GM13977 (cell line): ENCODE data around the gene TGIF2.
A peak's percentile ranks its signal among the peaks of the same experiment; 100 is the strongest.
"Not testable (repeated sequence)": the region's sequence is repeated elsewhere in the genome, so short reads cannot be mapped to it uniquely, and the experiment has no call there.

Source experiments
- DNase-seq: peaks from one replicate; pipeline ENCODE4 v3.0.0; 2012; ENCODE audit warnings: low spot score
- CTCF ChIP-seq: IDR thresholded peaks from 2 replicates; pipeline ENCODE4 v1.5.1; 2012; ENCODE audit warnings: mild to moderate bottlenecking, control low read depth; ENCODE audit not compliant: insufficient read depth; ENCODE audit errors: extremely low read depth, missing control alignments
- in situ Hi-C: fragments of 300-500 bp; cut with MboI; formaldehyde crosslinking; loops from one replicate; pipeline ENCODE4 v1.12.0; 2022; ENCODE audit warnings: low sequenced_read_pairs, low pct_unique_long_range_greater_than_20kb, mixed read lengths, inconsistent platforms; ENCODE audit not compliant: unreplicated experiment

TGIF2 gene

GRCh38 chr20:36629719-36630681 lies 56.6 kb downstream of the TGIF2 start:
- in situ Hi-C loops: no loop called here
- DNase-seq: peak; percentile 56
- TF ChIP-seq CTCF: no peak

GRCh38 chr20:36631646-36632045 lies 58.2 kb downstream of the TGIF2 start:
- in situ Hi-C loops: no loop called here
- DNase-seq: no peak

GRCh38 chr20:36632147-36632486 lies 58.7 kb downstream of the TGIF2 start:
- in situ Hi-C loops: no loop called here
- DNase-seq: no peak
- no peak for TF ChIP-seq CTCF

More at GRCh38 chr20:36631646-36632045, 58.2 kb downstream of the TGIF2 start:
- no peak for TF ChIP-seq CTCF

GRCh38 chr20:36632487-36633284 lies 59.3 kb downstream of the TGIF2 start:
- in situ Hi-C loops: no loop called here
- TF ChIP-seq CTCF: no peak
- no peak for DNase-seq

GRCh38 chr20:36633285-36633772 lies 59.9 kb downstream of the TGIF2 start:
- no peak for TF ChIP-seq CTCF
- no peak for DNase-seq
- in situ Hi-C loops: no loop called here

GRCh38 chr20:36634342-36634741 lies 60.9 kb downstream of the TGIF2 start:
- no peak for TF ChIP-seq CTCF
- in situ Hi-C loops: no loop called here
- no peak for DNase-seq

- DNase-seq, in situ Hi-C loops: not testable (repeated sequence)
Observed at GRCh38 chr20:36638876-36639400, 65.5 kb downstream of the TGIF2 start.
